NCI-H82 (cell line): ENCODE results near the gene KLK10.
"Not testable (repeated sequence)": the region's sequence is repeated elsewhere in the genome, so short reads cannot be mapped to it uniquely, and the experiment has no call there.

Experiments used
- DNase-seq: peaks from one replicate; lab custom pipeline; 2025; lab: John Stamatoyannopoulos, UW

The KLK10 gene

DNA sequence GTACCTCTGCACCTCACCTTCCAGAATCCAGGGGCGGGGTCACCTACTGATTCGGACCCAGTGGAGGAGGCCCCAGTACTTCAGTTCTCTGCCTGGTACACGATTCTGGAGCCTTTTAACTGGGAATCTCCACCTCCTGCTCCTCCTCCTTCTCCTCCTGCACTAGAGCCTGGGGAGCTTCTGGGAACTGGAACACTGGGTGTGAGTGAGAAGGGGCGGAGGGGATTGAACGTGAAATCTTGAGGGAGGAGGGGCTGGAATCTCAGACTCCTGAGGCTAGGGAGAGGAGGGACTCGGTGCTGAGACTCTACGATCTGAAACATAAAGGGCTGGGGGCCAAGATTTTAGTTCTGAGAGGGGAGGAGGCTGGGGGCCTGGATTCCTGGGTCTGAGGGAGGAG lies 18.0 kb downstream of the KLK10 start, which contains the start of gene KLK8:
TSS of gene KLK8 (minus strand) at position 90 of the 400 bp plus-strand sequence. CDS start 437 bp downstream, outside the sequence.
- DNase-seq: no peak

DNA sequence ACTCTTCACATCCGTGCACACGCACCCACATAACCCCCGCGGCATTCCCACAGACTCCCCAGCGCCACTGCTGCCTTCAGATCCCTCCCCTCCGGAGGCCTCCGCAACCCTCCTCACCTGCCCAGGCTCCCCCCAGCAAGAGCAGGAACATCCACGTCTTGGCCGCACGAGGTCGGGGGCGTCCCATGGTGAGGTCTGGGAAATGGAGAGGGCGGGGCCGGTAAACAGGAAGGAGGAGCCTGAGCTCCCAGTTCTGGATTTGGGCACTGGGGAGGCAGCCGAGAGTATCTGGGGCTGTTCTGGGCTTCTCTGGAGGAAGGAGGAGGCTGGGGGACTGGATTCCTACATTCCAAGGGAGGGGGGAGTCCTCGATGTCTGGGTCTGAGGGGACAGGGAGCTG lies 18.5 kb downstream of the KLK10 start:
- no peak for DNase-seq

DNA sequence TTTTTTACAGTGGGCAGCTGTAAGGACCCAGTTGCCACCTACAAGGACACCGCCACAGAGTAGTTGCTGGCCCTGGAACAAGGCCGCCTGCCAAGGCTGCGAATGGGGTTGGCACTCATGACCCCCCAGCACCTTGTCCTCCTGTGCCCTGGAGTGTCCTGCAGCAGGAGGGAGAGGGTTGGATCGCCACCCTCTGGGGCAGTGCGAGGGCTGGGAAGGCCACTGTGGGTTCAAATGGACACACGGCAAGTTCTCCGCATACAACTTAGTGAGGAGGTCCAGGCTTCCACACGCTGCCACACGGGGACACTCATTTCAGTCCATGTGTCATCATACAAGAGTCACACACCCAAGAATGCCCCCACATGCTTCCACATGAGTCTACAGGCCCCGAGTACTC lies 19.1 kb downstream of the KLK10 start:
- DNase-seq: no peak

DNA sequence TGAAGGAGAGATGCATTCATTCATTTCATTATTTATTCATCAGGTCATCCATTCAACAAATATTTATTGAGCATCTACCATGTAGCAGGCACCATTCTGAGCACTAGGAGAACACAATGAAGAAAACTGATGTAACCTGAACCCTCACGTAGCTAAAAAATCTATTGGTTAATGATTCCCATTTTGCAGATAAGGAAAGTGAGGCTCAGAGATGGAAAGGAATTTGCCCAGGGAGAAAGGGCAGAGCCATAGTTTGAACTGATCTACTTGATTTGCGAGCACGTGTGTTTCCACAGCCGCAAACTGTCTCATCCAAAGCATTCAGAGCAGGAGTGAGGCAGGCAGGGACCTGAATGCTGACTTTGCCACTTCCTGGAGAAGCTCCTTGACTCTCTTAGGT lies 20.8 kb downstream of the KLK10 start:
- DNase-seq: no peak

DNA sequence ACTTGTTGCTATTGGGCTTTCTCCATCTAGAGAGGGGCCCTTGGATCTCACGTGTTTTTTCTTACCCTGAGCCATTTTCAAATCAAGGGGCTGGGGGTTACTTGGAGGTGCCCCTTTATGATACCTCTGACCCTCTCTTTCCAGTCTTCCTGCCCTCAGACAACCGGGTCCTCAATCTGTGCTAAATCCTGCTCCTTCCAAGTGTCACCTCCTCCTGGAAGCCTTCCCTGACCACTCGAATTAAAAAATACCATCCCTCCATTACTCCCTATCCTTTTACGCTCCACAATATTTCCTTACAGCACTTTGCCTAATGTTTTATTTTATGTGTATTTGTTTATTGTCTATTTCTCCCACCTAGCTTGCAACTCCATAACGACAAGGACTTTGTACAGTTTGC lies 21.4 kb downstream of the KLK10 start:
- DNase-seq: no peak

DNA sequence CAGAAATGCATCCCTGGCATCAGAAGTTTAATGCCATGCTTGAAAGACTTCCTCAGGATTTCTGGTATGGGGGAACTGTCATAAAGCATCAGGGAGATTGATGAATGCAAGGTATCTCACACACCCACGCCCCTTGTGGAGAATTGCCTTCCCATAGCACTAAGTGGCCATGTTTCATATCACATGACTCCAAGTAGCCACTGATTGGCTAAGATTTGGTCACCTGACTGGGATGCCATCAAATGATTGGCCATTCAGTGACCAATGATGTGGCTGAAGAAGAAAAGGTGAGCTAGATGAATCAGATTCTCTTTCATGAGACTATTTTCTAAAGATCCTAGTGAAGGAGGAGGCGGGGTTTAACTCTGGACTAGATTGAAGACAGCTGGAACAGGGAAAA lies 25.4 kb downstream of the KLK10 start:
- DNase-seq: peak; percentile 9

DNA sequence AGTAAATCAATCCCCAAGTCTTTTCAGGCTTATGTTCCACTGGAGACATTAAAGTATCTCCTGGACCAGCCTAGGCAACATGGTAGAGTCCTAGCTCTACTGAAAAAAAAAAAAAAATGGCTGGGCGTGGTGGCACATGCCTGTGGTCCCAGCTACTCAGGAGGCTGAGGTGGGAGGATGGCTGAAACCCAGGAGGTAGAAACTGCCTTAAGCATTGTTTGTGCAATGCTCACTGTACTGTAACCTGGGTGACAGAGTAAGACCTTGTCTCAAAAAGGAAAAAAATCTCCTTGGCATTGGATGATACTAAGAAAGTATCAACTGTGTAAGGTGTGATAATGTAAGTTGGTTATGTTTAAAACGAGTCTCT lies 26.9 kb downstream of the KLK10 start:
- no peak for DNase-seq

DNA sequence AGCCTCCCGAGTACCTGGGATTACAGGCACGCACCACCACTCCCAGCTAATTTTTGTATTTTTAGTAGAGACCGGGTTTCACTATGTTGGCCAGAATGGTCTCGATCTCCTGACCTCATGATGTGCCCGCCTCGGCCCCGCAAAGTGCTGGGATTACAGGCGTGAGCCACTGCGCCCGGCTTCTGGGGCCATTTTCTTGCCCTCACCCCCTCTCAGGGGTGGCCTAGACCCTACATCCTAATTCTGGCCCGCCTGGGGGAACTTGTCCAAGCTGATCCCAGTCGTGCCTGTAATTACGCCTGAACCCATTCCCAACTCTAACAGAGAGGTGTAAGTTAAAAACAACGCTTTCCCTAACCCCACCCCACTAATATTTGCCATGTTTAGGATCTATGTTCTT lies 35.1 kb downstream of the KLK10 start:
- not testable (repeated sequence) for DNase-seq

DNA sequence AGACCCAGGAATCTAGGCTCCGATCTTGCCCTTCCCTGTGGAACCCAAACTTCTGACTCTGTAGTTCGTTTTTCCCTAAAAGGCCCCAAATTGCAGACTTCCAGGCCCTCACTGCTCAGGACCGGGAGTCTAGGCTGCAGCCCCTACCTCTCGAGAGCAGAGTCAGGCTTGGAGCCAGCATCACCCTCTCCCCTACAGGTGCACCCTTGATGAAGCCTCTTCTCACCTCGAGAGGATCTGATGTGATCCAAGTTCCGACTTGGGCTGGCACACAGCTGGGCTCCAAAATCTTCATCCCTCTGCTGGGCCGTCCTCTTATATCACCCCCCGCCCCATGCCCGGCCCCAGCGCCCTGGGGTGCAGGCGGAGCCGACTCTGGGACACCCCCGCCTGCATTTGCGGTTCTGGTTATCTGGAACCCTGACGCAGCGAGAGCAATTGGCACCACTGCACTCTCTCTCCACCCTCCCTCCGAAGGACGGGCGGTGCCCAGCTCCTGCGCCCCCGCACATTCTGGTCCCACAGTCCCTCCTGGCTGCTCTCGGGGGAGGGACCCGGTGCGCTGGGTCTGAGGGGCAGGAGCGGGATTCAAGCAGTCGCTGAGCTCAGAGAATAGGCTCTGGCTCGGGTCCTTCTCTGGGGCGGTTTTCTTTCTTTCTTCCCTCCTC lies 35.8 kb downstream of the KLK10 start, which contains the start of gene KLK7:
TSS of gene KLK7 (minus strand) at position 293 of the 668 bp plus-strand sequence. CDS start 1,518 bp downstream, outside the sequence.
- DNase-seq: no peak

DNA sequence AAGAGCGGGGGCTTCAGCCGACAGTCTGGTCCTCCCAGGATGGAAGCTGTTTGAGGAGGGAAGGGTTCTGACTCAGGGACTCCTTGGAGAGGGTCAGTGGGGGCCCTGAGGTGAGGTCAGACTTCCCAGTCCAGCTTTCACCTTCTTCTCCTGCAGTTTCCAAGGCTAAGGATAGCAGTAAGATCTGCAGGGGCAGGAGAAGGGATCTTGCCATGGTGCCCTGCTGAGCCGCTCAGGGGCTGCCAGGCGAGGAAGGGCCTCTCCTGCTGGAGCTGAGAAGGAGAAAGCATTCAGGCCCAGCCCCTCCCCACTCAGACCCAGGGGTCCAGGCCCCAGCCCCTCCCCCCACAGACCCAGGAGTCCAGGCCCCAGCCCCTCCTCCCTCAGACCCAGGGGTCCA lies 37.3 kb downstream of the KLK10 start:
- no peak for DNase-seq

DNA sequence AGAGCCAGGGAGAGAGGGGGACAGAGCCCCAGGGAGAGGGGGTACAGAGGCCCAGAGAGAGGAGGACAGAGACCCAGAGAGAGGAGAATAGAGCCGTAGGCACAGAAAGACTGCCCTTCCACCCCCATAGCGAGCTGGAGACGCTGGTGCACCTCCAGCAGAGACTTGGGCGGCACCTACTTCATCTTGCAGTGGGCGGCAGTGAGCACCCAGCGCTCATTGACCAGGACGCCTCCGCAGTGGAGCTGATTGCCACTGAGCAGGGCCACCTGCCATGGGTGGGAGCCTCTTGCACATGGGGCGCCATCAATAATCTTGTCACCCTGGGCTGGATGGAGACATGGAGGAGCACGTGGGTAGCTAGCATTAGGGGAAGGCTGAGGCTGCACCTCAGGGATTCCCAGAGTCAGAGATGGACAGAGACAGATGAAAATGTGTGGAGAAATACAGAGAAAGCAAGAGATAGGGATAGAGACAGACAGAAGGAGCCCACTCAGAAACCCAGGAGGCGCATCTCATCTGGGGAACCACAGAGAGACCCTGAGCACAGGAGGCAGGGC lies 37.8 kb downstream of the KLK10 start:
- DNase-seq: no peak

DNA sequence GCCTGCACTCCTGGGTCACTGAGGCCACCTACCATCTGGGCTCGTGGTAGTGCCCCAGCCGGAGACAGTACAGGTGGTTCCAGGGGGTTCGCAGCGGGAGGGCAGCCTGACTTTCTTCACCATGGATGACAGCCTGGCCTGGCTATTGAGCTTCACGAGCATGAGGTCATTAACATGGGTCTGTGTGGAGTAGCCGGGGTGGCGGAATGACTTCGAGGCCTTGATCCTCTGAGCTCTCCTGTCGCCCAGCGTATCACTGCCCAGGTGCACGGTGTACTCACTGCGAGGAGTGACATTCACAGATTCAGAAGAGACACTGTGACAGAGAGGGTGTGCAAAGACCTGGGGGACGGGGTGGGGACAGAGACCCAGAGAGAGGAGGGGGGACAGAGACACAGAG lies 39.3 kb downstream of the KLK10 start:
- DNase-seq: no peak

DNA sequence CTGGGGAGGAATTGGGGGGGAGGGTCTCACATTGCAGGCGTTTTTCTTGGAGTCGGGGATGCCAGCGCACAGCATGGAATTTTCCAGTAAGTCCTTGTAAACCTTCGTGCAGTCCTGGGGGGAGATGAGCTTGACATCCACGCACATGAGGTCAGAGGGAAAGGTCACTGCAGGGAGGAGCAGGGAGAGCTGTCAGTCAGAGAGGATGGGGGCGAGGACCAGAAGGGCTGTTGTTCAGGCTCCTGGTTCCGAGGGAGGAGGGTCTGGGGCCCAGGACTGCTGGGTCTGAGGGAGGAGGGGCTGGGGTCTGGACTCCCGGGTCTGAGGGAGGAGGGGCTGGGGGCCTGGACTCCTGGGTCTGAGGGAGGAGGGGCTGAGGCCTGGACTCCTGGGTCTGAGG lies 39.8 kb downstream of the KLK10 start:
- DNase-seq: no peak

DNA sequence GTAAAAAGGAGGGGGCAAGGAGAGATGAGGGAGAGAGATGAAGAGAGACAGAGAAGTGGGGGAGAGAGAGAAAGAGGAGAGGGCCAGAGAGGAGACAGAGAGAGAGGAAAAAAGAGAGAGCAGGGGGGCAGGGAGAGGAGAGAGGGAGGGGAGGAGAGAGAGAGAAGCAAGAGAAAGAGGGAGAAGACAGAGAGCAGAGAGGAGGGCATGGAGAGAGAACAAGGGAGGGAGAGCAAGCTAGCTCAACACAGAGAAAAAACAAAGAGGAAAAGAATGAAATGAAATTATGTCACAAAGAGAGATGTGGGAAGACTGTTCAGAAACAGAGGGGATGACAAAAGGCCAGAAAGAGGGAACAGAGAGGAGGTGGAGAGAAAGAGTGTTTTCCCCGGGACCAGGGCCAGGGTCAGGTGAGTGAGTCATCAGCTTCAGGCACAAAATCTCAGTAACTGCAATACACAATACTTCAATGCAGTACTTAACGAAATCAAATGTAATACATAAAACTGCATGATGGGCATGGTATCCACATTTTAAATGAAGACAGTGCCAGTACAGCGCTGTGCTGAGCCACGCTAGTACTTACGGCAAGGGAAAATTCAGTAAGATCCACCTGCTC lies 40.6 kb downstream of the KLK10 start:
- DNase-seq: no peak

DNA sequence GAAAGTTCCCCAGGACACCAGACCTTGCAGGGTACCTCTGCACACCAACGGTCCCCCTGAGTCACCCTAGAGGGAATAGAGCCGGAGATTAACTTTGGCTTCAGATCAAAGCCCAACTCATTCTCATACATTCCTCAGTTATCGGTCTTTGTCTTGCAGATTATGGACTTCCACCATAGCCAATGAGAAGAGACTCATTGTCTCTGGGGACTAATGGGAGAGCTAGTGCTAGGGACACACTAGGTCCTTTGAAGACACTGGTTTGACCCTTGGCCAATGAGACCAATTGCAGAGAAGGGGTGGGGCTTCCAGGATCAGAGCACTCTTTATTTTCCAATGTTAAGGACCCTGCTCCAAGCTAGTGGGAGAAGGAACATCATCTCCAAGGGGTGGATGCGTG lies 41.9 kb downstream of the KLK10 start:
- DNase-seq: no peak

DNA sequence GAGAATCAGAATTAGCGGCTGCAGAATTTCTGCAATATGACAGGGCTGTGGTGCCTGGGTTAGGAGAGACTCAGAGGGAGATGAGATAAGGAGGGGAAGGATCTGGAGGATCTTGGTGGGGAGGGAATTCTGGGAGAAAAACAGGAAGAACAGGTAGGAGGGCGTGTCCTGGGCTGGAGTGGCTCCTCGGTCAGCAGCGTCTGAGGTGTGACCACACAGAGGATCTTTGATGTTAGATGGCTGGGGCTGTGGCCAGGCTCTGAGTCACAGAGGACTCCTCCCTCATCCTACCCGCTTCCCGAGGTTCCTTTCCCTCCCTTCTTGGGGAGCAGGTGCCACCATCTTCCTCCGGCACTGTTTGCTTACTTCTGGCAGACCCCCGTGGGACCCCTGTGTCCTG lies 43.7 kb downstream of the KLK10 start:
- DNase-seq: no peak

DNA sequence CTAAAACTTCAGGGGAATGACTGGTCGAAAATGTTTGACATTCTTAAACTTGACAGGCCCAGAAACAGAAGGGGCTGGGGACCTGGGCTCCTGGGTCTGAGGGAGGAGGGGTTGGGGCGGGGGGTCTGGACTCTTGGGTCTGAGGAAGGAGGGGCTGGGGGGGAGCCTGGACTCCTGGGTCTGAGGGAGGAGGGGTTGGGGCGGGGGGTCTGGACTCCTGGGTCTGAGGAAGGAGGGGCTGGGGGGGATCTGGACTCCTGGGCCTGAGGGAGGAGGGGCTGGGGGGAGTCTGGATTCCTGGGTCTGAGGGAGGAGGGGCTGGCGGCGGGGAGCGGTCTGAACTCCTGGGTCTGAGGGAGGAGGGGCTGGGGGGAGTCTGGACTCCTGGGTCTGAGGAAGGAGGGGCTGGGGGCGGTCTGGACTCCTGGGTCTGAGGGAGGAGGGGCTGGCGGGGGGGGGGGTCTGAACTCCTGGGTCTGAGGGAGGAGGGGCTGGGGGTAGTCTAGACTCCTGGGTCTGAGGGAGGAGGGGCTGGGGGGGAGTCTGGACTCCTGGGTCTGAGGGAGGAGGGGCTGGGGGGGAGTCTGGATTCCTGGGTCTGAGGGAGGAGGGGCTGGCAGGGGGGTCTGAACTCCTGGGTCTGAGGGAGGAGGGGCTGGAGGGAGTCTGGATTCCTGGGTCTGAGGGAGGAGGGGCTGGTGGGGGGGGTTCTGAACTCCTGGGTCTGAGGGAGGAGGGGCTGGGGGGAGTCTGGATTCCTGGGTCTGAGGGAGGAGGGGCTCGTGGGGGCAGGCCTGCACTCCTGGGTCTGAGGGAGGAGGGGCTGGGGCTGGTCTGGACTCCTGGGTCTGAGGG lies 44.6 kb downstream of the KLK10 start:
- DNase-seq: no peak

DNA sequence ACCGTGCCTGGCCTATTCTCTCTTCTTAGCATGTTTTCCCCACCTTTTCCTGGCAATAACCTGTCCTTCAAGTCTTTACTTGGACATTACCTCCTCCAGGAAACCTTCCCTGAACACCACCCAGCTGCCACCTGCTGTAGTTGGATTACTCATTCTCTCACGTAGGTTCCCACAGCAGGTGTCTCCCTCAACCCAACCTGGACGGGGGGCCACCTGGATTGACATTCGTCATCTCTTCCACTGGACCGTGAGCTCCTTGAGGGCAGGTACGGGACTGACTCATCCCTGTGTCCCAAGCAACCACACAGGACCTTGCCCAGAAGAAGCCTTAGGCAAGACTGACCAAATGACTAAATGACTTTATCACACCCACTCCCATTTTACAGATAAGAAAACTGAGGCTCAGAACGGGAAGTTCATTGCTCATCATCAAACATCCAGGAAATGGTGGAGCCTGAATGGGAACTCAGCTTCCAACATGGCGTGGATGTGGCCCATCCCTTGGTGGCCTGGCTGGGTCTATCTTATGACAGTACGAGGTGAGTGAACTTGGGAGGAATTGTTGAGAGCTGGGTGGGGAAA lies 46.6 kb downstream of the KLK10 start:
- no peak for DNase-seq

DNA sequence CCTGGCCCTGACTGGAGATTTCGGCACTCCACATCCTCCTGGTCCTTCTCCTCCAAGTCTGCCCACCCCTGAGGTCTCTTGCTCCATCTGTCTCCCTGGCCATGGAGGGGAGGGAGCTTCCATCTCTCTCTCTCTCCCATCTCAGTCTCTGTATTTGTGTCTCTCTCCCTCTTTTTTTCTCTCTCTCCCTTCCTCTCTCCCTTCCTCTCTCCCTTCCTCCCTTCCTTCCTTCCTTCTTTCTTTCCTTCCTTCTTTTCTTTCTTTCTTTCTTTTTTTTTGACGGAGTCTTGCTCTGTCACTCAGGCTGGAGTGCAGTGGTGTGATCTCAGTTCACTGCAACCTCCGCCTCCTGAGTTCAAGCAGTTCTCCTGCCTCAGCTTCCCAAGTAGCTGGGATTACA lies 49.7 kb downstream of the KLK10 start:
- DNase-seq: not testable (repeated sequence)

DNA sequence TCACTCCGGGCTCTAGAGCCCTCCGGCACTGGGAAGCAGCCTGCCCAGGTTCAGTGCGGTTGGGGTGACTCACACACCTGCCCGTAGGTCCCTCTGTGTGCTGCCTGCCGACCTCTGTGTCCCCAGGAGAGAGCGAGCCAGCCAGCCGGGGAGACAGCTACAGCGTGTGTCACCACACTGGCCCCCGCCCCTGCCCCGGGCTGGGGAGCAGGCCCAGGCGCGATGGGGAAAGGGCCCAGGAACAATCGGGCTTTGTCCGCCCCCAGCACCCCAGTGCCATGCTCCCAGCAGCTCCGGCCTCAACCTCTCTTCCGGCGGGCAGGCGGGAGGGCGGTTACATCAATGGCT lies 50.1 kb downstream of the KLK10 start, which contains the start of gene KLK6:
TSS of gene KLK6 (minus strand) at position 179 of the 348 bp plus-strand sequence. CDS start 1,487 bp downstream, outside the sequence.
- DNase-seq: no peak

DNA sequence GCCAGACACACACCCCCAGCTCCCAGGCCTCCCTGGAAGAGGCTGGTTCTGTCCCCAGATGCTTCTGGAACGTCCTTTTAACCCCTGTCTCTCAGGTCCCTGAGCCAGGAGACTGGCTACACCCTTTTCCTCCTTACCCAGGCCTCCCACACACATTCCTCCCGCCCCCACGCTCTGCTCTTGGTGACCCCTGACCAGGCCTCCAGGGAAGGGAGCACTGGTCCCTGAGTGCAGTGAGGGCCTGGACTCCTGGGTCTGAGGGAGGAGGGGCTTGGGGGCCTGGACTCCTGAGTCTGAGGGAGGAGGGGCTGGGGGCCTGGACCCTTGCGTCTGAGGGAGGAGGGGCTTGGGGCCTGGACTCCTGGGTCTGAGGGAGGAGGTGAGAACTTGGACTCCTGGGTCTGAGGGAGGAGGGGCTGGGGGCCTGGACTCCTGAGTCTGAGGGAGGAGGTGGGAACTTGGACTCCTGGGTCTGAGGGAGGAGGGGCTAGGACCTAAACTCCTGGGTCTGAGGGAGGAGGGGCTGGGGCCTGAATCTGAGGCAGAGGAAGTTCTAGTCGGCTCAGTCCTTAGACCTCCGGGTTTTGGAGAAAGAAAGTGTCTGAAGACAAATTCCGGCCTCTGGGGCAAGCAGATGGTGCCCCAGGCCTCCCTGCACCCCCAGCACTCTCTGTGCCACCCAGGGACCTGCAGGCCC lies 50.6 kb downstream of the KLK10 start:
- no peak for DNase-seq
